ENCODE data around the gene ARL14.
"Not testable (repeated sequence)": the region's sequence is repeated elsewhere in the genome, so short reads cannot be mapped to it uniquely, and the experiment has no call there.

Gene ARL14

DNA sequence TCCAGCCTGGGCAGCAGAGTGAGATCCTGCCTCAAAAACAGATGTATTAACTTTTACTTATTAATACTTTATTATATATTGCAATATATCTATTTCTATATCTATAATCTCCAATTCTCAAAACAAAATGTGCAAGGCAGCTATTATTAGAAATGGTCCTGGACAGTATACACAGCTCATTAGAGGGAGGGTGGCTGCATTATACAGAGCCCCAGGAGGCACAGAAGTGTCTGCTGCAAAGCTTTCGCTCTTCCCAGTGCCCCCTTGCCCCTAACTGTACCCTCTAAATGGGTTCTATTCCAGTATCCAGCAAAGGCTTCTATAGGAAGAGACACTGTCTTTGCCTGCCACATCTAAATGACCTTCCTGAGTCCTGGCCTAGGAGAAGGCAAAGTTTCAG lies 24.5 kb downstream of the ARL14 start:
- no peak overlapping the region for H3K4me3 ChIP-seq (ENCODE audit: control insufficient read depth in 1 of 7, extremely low read depth in 1 of 7, insufficient read depth in 4 of 7, low read depth in 2 of 7, low read length in 6 of 7)
- no peaks in the 10 kb centered on the region for H3K4me1 ChIP-seq (ENCODE audit: control extremely low read depth in 1 of 4, control insufficient read depth in 4 of 4, insufficient read depth in 4 of 4, low read length in 3 of 4)
- ChIA-PET CTCF (interaction anchor here (0.7 kb wide), 1 partner anchor 605 kb away, joined by 3 read pairs; no protein-coding TSS in a partner anchor), POLR2A (no interaction called here)
- no peak for DNase-seq
- no peaks in the 10 kb centered on the region for H3K9me3 ChIP-seq (ENCODE audit: control extremely low read depth in 1 of 5, control insufficient read depth in 4 of 5, insufficient read depth in 2 of 5, low read depth in 1 of 5, low read length in 4 of 5)
- no peaks in the 10 kb centered on the region for H3K36me3 ChIP-seq (ENCODE audit: control insufficient read depth in 4 of 4, insufficient read depth in 4 of 4, low read length in 3 of 4)
- no peak overlapping the region for H3K27ac ChIP-seq (ENCODE audit: insufficient read depth in 1 of 2, low read depth in 1 of 2, low read length in 2 of 2, poor library complexity in 1 of 2, severe bottlenecking in 2 of 2)
- no peaks in the 10 kb centered on the region for H3K27me3 ChIP-seq (replicated peaks in 2 of 5; ENCODE audit: control insufficient read depth in 4 of 5, insufficient read depth in 5 of 5, low read length in 4 of 5)
- 100% methylated on average over 1 of the region's 1 CpG for WGBS (ENCODE audit: insufficient coverage)

- H3K4me1 ChIP-seq (ENCODE audit: control extremely low read depth in 1 of 4, control insufficient read depth in 4 of 4, insufficient read depth in 4 of 4, low read length in 3 of 4) = no peaks in the 10 kb centered on the region
- POLR2A ChIA-PET = no interaction called here
- H3K4me3 ChIP-seq (ENCODE audit: control insufficient read depth in 1 of 7, extremely low read depth in 1 of 7, insufficient read depth in 4 of 7, low read depth in 2 of 7, low read length in 6 of 7) = no peak overlapping the region
- WGBS (ENCODE audit: insufficient coverage) = no CpG with 5 or more reads among the region's 1 CpG
- H3K27me3 ChIP-seq (replicated peaks in 2 of 5; ENCODE audit: control insufficient read depth in 4 of 5, insufficient read depth in 5 of 5, low read length in 4 of 5) = no peaks in the 10 kb centered on the region
- H3K27ac ChIP-seq (ENCODE audit: insufficient read depth in 1 of 2, low read depth in 1 of 2, low read length in 2 of 2, poor library complexity in 1 of 2, severe bottlenecking in 2 of 2) = no peak overlapping the region
- H3K9me3 ChIP-seq (ENCODE audit: control extremely low read depth in 1 of 5, control insufficient read depth in 4 of 5, insufficient read depth in 2 of 5, low read depth in 1 of 5, low read length in 4 of 5) = no peaks in the 10 kb centered on the region
- H3K36me3 ChIP-seq (ENCODE audit: control insufficient read depth in 4 of 4, insufficient read depth in 4 of 4, low read length in 3 of 4) = no peaks in the 10 kb centered on the region
- CTCF ChIA-PET = no interaction called here
- no peak for DNase-seq
Measured at GRCh38 chr3:160702290-160702689, 25.3 kb downstream of the ARL14 start.

DNA sequence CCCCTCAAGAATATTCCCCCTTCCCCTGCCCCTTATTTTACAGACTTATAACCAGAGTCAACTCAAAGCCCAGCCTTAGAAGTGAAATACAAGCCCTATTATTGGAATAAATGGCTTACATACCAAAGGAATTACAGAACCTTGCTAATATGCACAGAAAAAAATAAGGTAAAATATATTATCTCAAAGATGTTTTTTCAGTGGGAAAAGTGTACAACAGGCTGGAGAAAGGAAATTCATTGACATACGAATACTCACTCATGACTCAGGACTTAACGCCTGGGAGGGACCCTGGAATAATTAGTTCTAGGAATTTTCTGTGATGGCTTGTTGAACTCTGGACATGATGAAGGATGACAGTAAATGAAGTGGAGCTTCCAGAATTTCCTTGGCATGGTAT lies 27.0 kb downstream of the ARL14 start:
- 90% methylated on average over 2 of the region's 2 CpGs for WGBS (ENCODE audit: insufficient coverage)
- Histone ChIP-seq H3K4me3 (ENCODE audit: control insufficient read depth in 1 of 7, extremely low read depth in 1 of 7, insufficient read depth in 4 of 7, low read depth in 2 of 7, low read length in 6 of 7) (no peak overlapping the region), H3K4me1 (ENCODE audit: control extremely low read depth in 1 of 4, control insufficient read depth in 4 of 4, insufficient read depth in 4 of 4, low read length in 3 of 4) (no peaks in the 10 kb centered on the region), H3K9me3 (ENCODE audit: control extremely low read depth in 1 of 5, control insufficient read depth in 4 of 5, insufficient read depth in 2 of 5, low read depth in 1 of 5, low read length in 4 of 5) (no peaks in the 10 kb centered on the region), H3K36me3 (ENCODE audit: control insufficient read depth in 4 of 4, insufficient read depth in 4 of 4, low read length in 3 of 4) (no peaks in the 10 kb centered on the region), H3K27me3 (replicated peaks in 2 of 5; ENCODE audit: control insufficient read depth in 4 of 5, insufficient read depth in 5 of 5, low read length in 4 of 5) (no peaks in the 10 kb centered on the region), H3K27ac (ENCODE audit: insufficient read depth in 1 of 2, low read depth in 1 of 2, low read length in 2 of 2, poor library complexity in 1 of 2, severe bottlenecking in 2 of 2) (no peak overlapping the region)
- DNase-seq = no peak
- CTCF ChIA-PET = interaction anchor here (1.0 to 2.9 kb wide), 4 partner anchors 12 to 571 kb away, joined by 3 to 13 read pairs (median 9); no protein-coding TSS in a partner anchor
- POLR2A ChIA-PET = no interaction called here

GRCh38 chr3:160707187-160707794 lies 30.3 kb downstream of the ARL14 start:
- no peak overlapping the region for H3K4me3 ChIP-seq (ENCODE audit: control insufficient read depth in 1 of 7, extremely low read depth in 1 of 7, insufficient read depth in 4 of 7, low read depth in 2 of 7, low read length in 6 of 7)
- ChIA-PET CTCF (interaction anchor here (0.9 to 3.5 kb wide), 7 partner anchors 9 to 238 kb away, joined by 3 to 28 read pairs (median 5); no protein-coding TSS in a partner anchor), POLR2A (no interaction called here)
- H3K36me3 ChIP-seq (ENCODE audit: control insufficient read depth in 4 of 4, insufficient read depth in 4 of 4, low read length in 3 of 4) = no peaks in the 10 kb centered on the region
- no peaks in the 10 kb centered on the region for H3K4me1 ChIP-seq (ENCODE audit: control extremely low read depth in 1 of 4, control insufficient read depth in 4 of 4, insufficient read depth in 4 of 4, low read length in 3 of 4)
- 67% methylated on average over 1 of the region's 4 CpGs for WGBS (ENCODE audit: insufficient coverage)
- DNase-seq = peak; percentile 57 to 84 (median 76)
- H3K27ac ChIP-seq (ENCODE audit: insufficient read depth in 1 of 2, low read depth in 1 of 2, low read length in 2 of 2, poor library complexity in 1 of 2, severe bottlenecking in 2 of 2) = no peak overlapping the region
- no peaks in the 10 kb centered on the region for H3K9me3 ChIP-seq (ENCODE audit: control extremely low read depth in 1 of 5, control insufficient read depth in 4 of 5, insufficient read depth in 2 of 5, low read depth in 1 of 5, low read length in 4 of 5)
- peaks cover 0 to 5% (median 0%) of the 10 kb centered on the region in 5 experiments for H3K27me3 ChIP-seq (replicated peaks in 2 of 5; ENCODE audit: control insufficient read depth in 4 of 5, insufficient read depth in 5 of 5, low read length in 4 of 5)

DNA sequence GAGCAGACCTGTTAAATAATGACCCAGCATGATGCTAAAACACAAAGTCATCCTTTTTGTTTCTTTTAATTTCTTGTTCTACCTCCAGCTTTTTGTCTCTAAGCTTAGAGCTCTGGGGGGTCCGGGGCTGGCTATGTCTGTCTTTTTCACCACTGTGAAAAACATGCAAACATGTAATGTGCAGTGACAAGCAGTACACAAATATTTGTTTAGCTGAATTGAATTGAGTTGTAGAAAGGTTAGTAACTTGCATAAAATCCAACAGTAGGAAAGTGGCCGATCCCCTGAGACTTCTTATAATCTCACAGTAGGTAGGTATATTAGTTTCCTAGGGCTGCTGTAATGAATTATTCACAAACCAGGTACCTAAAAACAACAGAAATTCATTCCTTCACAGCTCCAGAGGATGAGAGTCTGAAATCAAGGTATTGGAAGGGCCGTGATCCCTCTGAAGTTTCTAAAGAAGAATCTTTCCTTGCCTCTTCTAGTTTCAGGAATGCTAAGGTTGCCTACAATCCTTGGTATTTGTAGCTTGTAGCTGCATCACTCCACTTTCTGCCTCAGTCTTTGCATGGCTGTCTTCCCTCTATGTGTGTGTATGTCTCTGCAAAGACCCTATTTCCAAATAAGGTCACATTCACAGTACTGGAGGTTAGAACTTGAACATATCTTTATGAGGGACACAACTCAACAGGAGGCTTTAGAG lies 32.7 kb downstream of the ARL14 start:
- ChIA-PET CTCF (interaction anchor here (0.7 to 3.5 kb wide), 10 partner anchors 9 to 565 kb away, joined by 3 to 28 read pairs (median 8); no protein-coding TSS in a partner anchor), POLR2A (no interaction called here)
- Histone ChIP-seq H3K36me3 (ENCODE audit: control insufficient read depth in 4 of 4, insufficient read depth in 4 of 4, low read length in 3 of 4) (no peaks in the 10 kb centered on the region), H3K27ac (ENCODE audit: insufficient read depth in 1 of 2, low read depth in 1 of 2, low read length in 2 of 2, poor library complexity in 1 of 2, severe bottlenecking in 2 of 2) (no peak overlapping the region), H3K27me3 (replicated peaks in 2 of 5; ENCODE audit: control insufficient read depth in 4 of 5, insufficient read depth in 5 of 5, low read length in 4 of 5) (peaks cover 0 to 5% (median 0%) of the 10 kb centered on the region in 5 experiments), H3K4me3 (ENCODE audit: control insufficient read depth in 1 of 7, extremely low read depth in 1 of 7, insufficient read depth in 4 of 7, low read depth in 2 of 7, low read length in 6 of 7) (no peak overlapping the region), H3K4me1 (ENCODE audit: control extremely low read depth in 1 of 4, control insufficient read depth in 4 of 4, insufficient read depth in 4 of 4, low read length in 3 of 4) (no peaks in the 10 kb centered on the region), H3K9me3 (ENCODE audit: control extremely low read depth in 1 of 5, control insufficient read depth in 4 of 5, insufficient read depth in 2 of 5, low read depth in 1 of 5, low read length in 4 of 5) (no peaks in the 10 kb centered on the region)
- DNase-seq = no peak
- no CpG with 5 or more reads among the region's 3 CpGs for WGBS (ENCODE audit: insufficient coverage)

DNA sequence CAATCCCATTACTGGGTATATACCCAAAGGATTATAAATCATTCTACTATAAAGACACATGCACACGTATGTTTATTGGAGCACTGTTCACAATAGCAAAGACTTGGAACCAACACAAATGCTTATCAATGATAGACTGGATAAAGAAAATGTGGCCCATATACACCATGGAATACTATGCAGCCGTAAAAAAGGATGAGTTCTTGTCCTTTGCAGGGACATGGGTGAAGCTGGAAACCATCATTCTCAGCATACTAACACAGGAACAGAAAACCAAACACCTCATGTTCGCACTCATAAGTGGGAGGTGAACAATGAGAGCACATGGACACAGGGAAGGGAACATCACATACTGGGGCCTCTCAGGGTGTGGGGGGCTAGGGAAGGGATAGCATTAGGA lies 36.2 kb downstream of the ARL14 start:
- H3K4me1 ChIP-seq (ENCODE audit: control extremely low read depth in 1 of 4, control insufficient read depth in 4 of 4, insufficient read depth in 4 of 4, low read length in 3 of 4); H3K4me3 ChIP-seq (ENCODE audit: control insufficient read depth in 1 of 7, extremely low read depth in 1 of 7, insufficient read depth in 4 of 7, low read depth in 2 of 7, low read length in 6 of 7); POLR2A ChIA-PET; CTCF ChIA-PET; DNase-seq; H3K27ac ChIP-seq (ENCODE audit: insufficient read depth in 1 of 2, low read depth in 1 of 2, low read length in 2 of 2, poor library complexity in 1 of 2, severe bottlenecking in 2 of 2); H3K9me3 ChIP-seq (ENCODE audit: control extremely low read depth in 1 of 5, control insufficient read depth in 4 of 5, insufficient read depth in 2 of 5, low read depth in 1 of 5, low read length in 4 of 5); H3K36me3 ChIP-seq (ENCODE audit: control insufficient read depth in 4 of 4, insufficient read depth in 4 of 4, low read length in 3 of 4); H3K27me3 ChIP-seq (replicated peaks in 2 of 5; ENCODE audit: control insufficient read depth in 4 of 5, insufficient read depth in 5 of 5, low read length in 4 of 5): not testable (repeated sequence)
- whole genome bisulfite sequencing (ENCODE audit: insufficient coverage) = 100% methylated on average over 1 of the region's 3 CpGs

GRCh38 chr3:160719710-160720109 lies 42.8 kb downstream of the ARL14 start:
- no peak for DNase-seq
- WGBS (ENCODE audit: insufficient coverage) = 92% methylated on average over 8 of the region's 11 CpGs
- ChIA-PET CTCF (interaction anchor here (1.9 kb wide), 1 partner anchor 11 kb away, joined by 7 read pairs; no protein-coding TSS in a partner anchor), POLR2A (no interaction called here)
- no peaks in the 10 kb centered on the region for H3K4me1 ChIP-seq (ENCODE audit: control extremely low read depth in 1 of 4, control insufficient read depth in 4 of 4, insufficient read depth in 4 of 4, low read length in 3 of 4)
- H3K9me3 ChIP-seq (ENCODE audit: control extremely low read depth in 1 of 5, control insufficient read depth in 4 of 5, insufficient read depth in 2 of 5, low read depth in 1 of 5, low read length in 4 of 5) = peaks cover 0 to 2% (median 0%) of the 10 kb centered on the region in 5 experiments
- no peaks in the 10 kb centered on the region for H3K36me3 ChIP-seq (ENCODE audit: control insufficient read depth in 4 of 4, insufficient read depth in 4 of 4, low read length in 3 of 4)
- H3K27ac ChIP-seq (ENCODE audit: insufficient read depth in 1 of 2, low read depth in 1 of 2, low read length in 2 of 2, poor library complexity in 1 of 2, severe bottlenecking in 2 of 2) = no peak overlapping the region
- H3K27me3 ChIP-seq (replicated peaks in 2 of 5; ENCODE audit: control insufficient read depth in 4 of 5, insufficient read depth in 5 of 5, low read length in 4 of 5) = no peaks in the 10 kb centered on the region
- H3K4me3 ChIP-seq (ENCODE audit: control insufficient read depth in 1 of 7, extremely low read depth in 1 of 7, insufficient read depth in 4 of 7, low read depth in 2 of 7, low read length in 6 of 7) = no peak overlapping the region

Measured in common myeloid progenitor, CD34-positive (primary cell).